Neural cell (in vitro differentiated cells): Measurements from ENCODE around the gene FUT1. TPM values are rescaled to one million over a fixed set of nuclear protein-coding genes. Genes with fewer than 3 reads are reported as not detected.

ENCODE experiments used
- H2AFZ ChIP-seq: fragments of 200-600, 300-800 bp; sonication (generic), shearing (Covaris generic); 2 replicates; pipeline ENCODE4 v1.6.0; 2014; ENCODE audit warnings: low read depth, mild to moderate bottlenecking, antibody characterized with exemption, low read length, moderate library complexity
- H3F3A ChIP-seq: fragments of 200-600 bp; shearing (Covaris generic); 2 replicates; pipeline ENCODE4 v1.6.1; 2016; ENCODE audit warnings: mild to moderate bottlenecking, moderate library complexity, mixed read lengths, antibody characterized with exemption, low read length; ENCODE audit not compliant: insufficient read depth, poor library complexity, severe bottlenecking
- H3K27ac ChIP-seq: fragments of 200-600, 300-800 bp; sonication (generic), shearing (Covaris generic); 2 replicates; pipeline ENCODE4 v1.5.1; 2014; ENCODE audit warnings: mild to moderate bottlenecking, low read length, moderate library complexity
- H3K27me3 ChIP-seq: fragments of 300-800, 200-600 bp; sonication (generic), shearing (Covaris generic); 2 replicates; pipeline ENCODE4 v1.6.0; 2014; ENCODE audit warnings: mild to moderate bottlenecking, low read depth, low read length, moderate library complexity; ENCODE audit not compliant: insufficient read depth
- H3K36me3 ChIP-seq: fragments of 300-800, 200-600 bp; sonication (generic), shearing (Covaris generic); 2 replicates; pipeline ENCODE4 v1.5.1; 2014; ENCODE audit warnings: mild to moderate bottlenecking, antibody characterized with exemption, low read length, moderate library complexity; ENCODE audit not compliant: insufficient read depth
- H3K4me2 ChIP-seq: fragments of 300-800, 200-600 bp; sonication (generic), shearing (Covaris generic); 2 replicates; pipeline ENCODE4 v1.6.0; 2014; ENCODE audit warnings: mild to moderate bottlenecking, low read length
- H3K4me3 ChIP-seq: fragments of 300-800, 200-600 bp; sonication (generic), shearing (Covaris generic); 2 replicates; pipeline ENCODE4 v1.5.1; 2014; ENCODE audit warnings: mild to moderate bottlenecking, low read length, moderate library complexity
- H3K79me2 ChIP-seq: fragments of 200-600 bp; shearing (Covaris generic); replicated peaks from 2 replicates; pipeline ENCODE4 v1.6.0; 2014; ENCODE audit warnings: mild to moderate bottlenecking, low read length, moderate library complexity; ENCODE audit not compliant: insufficient read depth
- H3K9ac ChIP-seq: fragments of 300-800, 200-600 bp; sonication (generic), shearing (Covaris generic); 2 replicates; pipeline ENCODE4 v1.6.1; 2016; ENCODE audit warnings: mild to moderate bottlenecking, low read length, mixed read lengths
- H3K9me2 ChIP-seq: fragments of 200-600 bp; shearing (Covaris generic); 2 replicates; pipeline ENCODE4 v1.6.1; 2016; ENCODE audit warnings: mild to moderate bottlenecking, low read length, mixed read lengths; ENCODE audit not compliant: insufficient read depth
- H3K9me3 ChIP-seq: fragments of 200-600, 300-800 bp; sonication (generic), shearing (Covaris generic); 2 replicates; pipeline ENCODE4 v1.6.1; 2016; ENCODE audit warnings: mild to moderate bottlenecking, mixed run types, low read length, moderate library complexity, mixed read lengths
- H4K20me1 ChIP-seq: fragments of 200-600 bp; shearing (Covaris generic); 2 replicates; pipeline ENCODE4 v1.6.1; 2016; ENCODE audit warnings: mild to moderate bottlenecking, mixed run types; ENCODE audit not compliant: insufficient read depth
- CTCF ChIP-seq: fragments of 450-650 bp; IDR thresholded peaks from 2 replicates; pipeline ENCODE4 v1.5.1; 2014; ENCODE audit warnings: antibody characterized with exemption, mild to moderate bottlenecking, moderate library complexity; ENCODE audit not compliant: poor library complexity, severe bottlenecking
- EP300 ChIP-seq: fragments of 450-650 bp; conservative IDR thresholded peaks from 2 replicates; pipeline ENCODE4 v1.6.1; 2014; ENCODE audit warnings: antibody characterized with exemption, mild to moderate bottlenecking, moderate library complexity; ENCODE audit not compliant: poor library complexity, severe bottlenecking
- EZH2 ChIP-seq: fragments of 200-600, 300-800 bp; shearing (Covaris generic), sonication (generic); IDR thresholded peaks from 2 replicates; pipeline ENCODE4 v1.6.1; 2014; ENCODE audit warnings: antibody characterized with exemption, low read length, borderline replicate concordance, mild to moderate bottlenecking; ENCODE audit not compliant: insufficient read depth, poor library complexity, severe bottlenecking
- MXI1 ChIP-seq: fragments of 450-650 bp; conservative IDR thresholded peaks from 2 replicates; pipeline ENCODE4 v1.6.1; 2014; ENCODE audit warnings: antibody characterized with exemption, mild to moderate bottlenecking; ENCODE audit not compliant: poor library complexity, severe bottlenecking
- POLR2AphosphoS5 ChIP-seq: IDR thresholded peaks from 2 replicates; pipeline ENCODE4 v1.6.1; 2012
- RAD21 ChIP-seq: fragments of 450-650 bp; conservative IDR thresholded peaks from 2 replicates; pipeline ENCODE4 v1.6.1; 2014; ENCODE audit warnings: antibody characterized with exemption, mild to moderate bottlenecking, moderate library complexity
- REST ChIP-seq: IDR thresholded peaks from 2 replicates; pipeline ENCODE4 v1.6.1; 2012; ENCODE audit warnings: borderline replicate concordance
- SMC3 ChIP-seq: fragments of 450-650 bp; conservative IDR thresholded peaks from 2 replicates; pipeline ENCODE4 v1.6.1; 2014; ENCODE audit warnings: antibody characterized with exemption, mild to moderate bottlenecking, moderate library complexity; ENCODE audit not compliant: poor library complexity
- TAF1 ChIP-seq: IDR thresholded peaks from 2 replicates; pipeline ENCODE4 v1.6.1; 2012; ENCODE audit warnings: low read depth
- polyA plus RNA-seq: library from polyadenylated mRNA; depleted of rRNA; stranded (reverse); fragments of >200 nt; gene quantifications from 2 replicates; pipeline ENCODE4 v1.2.3, GENCODE V29; 2014

The FUT1 gene
- polyA plus RNA-seq, 1 donor from 2014 or later = 0.15 TPM

- H3K9ac ChIP-seq = no peak overlapping the region
- H3K36me3 ChIP-seq = no peaks in the 10 kb centered on the region
- no peaks in the 10 kb centered on the region for H3K79me2 ChIP-seq
- no peak overlapping the region for H3K4me3 ChIP-seq
- H4K20me1 ChIP-seq = no peaks in the 10 kb centered on the region
- H3K27ac ChIP-seq = no peak overlapping the region
- TF ChIP-seq REST = no peak
- TF ChIP-seq TAF1 = no peak
- no peak for TF ChIP-seq CTCF
- no peak for TF ChIP-seq EP300
- TF ChIP-seq POLR2AphosphoS5 = no peak
- TF ChIP-seq MXI1 = no peak
- TF ChIP-seq EZH2 = no peak
- TF ChIP-seq SMC3 = no peak
- no peak for TF ChIP-seq RAD21
- H3K27me3 ChIP-seq = peaks cover 8% of the 10 kb centered on the region
- H3K9me2 ChIP-seq = no peaks in the 10 kb centered on the region
- no peaks in the 10 kb centered on the region for H3K9me3 ChIP-seq
- H2AFZ ChIP-seq = no peak overlapping the region
- H3K4me2 ChIP-seq = no peak overlapping the region
- H3F3A ChIP-seq = no peaks in the 10 kb centered on the region
These were observed 17.8 kb downstream of the FUT1 start for GRCh38 chr19:48734625-48735024.

- Histone ChIP-seq H3K9ac (no peak overlapping the region), H4K20me1 (no peaks in the 10 kb centered on the region), H3K36me3 (no peaks in the 10 kb centered on the region), H3K79me2 (no peaks in the 10 kb centered on the region), H2AFZ (no peak overlapping the region), H3K4me3 (no peak overlapping the region), H3K27me3 (peaks cover 8% of the 10 kb centered on the region), H3K4me2 (no peak overlapping the region), H3K9me3 (no peaks in the 10 kb centered on the region), H3K9me2 (no peaks in the 10 kb centered on the region), H3F3A (no peaks in the 10 kb centered on the region), H3K27ac (no peak overlapping the region)
- no peak for TF ChIP-seq MXI1
- no peak for TF ChIP-seq EP300
- no peak for TF ChIP-seq POLR2AphosphoS5
- TF ChIP-seq SMC3 = no peak
- no peak for TF ChIP-seq EZH2
- no peak for TF ChIP-seq RAD21
- TF ChIP-seq REST = no peak
- no peak for TF ChIP-seq CTCF
- TF ChIP-seq TAF1 = no peak
These were observed 21.0 kb downstream of the FUT1 start for GRCh38 chr19:48731452-48731851.
